ENCODE results near the gene DMAC2. TPM values are rescaled to one million over a fixed set of nuclear protein-coding genes. Genes with fewer than 3 reads are reported as not detected.
"Not testable (repeated sequence)": the region's sequence is repeated elsewhere in the genome, so short reads cannot be mapped to it uniquely, and the experiment has no call there.

DMAC2 gene
- total and polyA plus RNA-seq, 2 of the 13 experiments (the other 11 are each of a cell fraction or from before 2014, with no cell fraction given): 39.0 to 66.0 TPM

- TF ChIP-seq, protein P1, sequence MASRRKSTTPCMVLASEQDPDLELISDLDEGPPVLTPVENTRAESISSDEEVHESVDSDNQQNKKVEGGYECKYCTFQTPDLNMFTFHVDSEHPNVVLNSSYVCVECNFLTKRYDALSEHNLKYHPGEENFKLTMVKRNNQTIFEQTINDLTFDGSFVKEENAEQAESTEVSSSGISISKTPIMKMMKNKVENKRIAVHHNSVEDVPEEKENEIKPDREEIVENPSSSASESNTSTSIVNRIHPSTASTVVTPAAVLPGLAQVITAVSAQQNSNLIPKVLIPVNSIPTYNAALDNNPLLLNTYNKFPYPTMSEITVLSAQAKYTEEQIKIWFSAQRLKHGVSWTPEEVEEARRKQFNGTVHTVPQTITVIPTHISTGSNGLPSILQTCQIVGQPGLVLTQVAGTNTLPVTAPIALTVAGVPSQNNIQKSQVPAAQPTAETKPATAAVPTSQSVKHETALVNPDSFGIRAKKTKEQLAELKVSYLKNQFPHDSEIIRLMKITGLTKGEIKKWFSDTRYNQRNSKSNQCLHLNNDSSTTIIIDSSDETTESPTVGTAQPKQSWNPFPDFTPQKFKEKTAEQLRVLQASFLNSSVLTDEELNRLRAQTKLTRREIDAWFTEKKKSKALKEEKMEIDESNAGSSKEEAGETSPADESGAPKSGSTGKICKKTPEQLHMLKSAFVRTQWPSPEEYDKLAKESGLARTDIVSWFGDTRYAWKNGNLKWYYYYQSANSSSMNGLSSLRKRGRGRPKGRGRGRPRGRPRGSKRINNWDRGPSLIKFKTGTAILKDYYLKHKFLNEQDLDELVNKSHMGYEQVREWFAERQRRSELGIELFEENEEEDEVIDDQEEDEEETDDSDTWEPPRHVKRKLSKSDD (CRISPR knock-in tag; IDR thresholded peaks at IDR 0.05; ENCODE audit: low read depth): no peak
Measured at GRCh38 chr19:41409288-41409687, 30.4 kb downstream of the DMAC2 start (continued).

DNA sequence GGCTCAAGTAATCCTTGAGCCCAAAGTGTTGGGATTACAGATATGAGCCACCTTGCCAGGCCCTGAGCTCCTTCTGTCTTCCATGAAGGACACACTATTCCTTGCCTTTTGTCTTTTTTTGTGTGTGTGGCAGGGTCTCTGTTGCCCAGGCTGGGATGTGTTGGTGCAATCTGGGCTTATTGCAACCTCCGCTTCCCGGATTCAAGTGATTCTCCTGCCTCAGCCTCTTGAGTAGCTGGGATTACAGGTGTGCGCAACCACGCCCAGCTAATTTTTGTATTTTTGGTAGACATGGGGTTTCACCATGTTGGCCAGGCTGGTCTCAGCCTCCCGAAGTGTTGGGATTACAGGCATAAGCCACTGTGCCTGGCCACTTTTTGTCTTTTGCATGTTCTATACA lies 30.9 kb downstream of the DMAC2 start:
- H3K27ac ChIP-seq (ENCODE audit: extremely low read length, insufficient read depth, low read length): peak overlapping the region; percentile 74

DNA sequence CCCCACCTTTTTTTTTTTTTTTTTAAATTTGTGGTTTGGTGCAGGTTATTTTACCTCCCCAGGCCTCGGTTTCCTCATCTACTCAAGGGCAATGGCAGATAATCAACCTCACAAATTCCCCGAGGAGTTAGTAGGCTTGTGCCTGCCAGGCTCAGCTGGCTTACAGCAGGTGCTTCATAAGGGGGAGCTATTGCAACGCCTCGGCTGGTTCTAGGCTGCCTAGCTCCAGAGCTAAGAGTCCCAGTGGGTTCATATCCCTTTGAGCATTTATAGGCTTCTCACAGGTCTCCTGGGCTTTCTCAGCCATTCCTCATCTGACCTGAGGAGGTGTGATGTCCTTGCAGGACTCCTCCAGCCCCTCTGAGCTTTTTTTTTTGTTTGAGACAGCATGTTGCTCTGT lies 31.5 kb downstream of the DMAC2 start:
- DNase-seq (ENCODE audit: low spot score): no peak
- no peak overlapping the region for H3K4me3 ChIP-seq (replicated peaks in 1 of 3; ENCODE audit: insufficient read depth in 1 of 3, low read depth in 2 of 3, low read length in 3 of 3)
- H3K27ac ChIP-seq (ENCODE audit: extremely low read length, insufficient read depth, low read length): no peak overlapping the region
- peaks cover 2 to 3% of the 10 kb centered on the region in 2 experiments; a peak in 3 of 5 replicates for H3K36me3 ChIP-seq (replicated peaks in 1 of 2; ENCODE audit: control insufficient read depth in 1 of 2, insufficient read depth in 2 of 2, low read length in 2 of 2)
- no peak overlapping the region for H3K4me2 ChIP-seq (ENCODE audit: low read depth, low read length)
- no peaks in the 10 kb centered on the region for H3K27me3 ChIP-seq (ENCODE audit: control insufficient read depth in 1 of 2, insufficient read depth in 2 of 2, low read length in 2 of 2)
- no peak for FAIRE-seq
- in situ Hi-C loops (cut with HindIII; ENCODE audit: extremely low pct_ligation_motif_present, low pct_unique_long_range_greater_than_20kb): no loop called here
- H4K20me1 ChIP-seq (ENCODE audit: insufficient read depth, low read length): no peaks in the 10 kb centered on the region
- H3K79me2 ChIP-seq (ENCODE audit: insufficient read depth, low read length): no peaks in the 10 kb centered on the region
- no peak overlapping the region for H2AFZ ChIP-seq (ENCODE audit: low read length)
- 84% methylated on average over 4 of the region's 4 CpGs for WGBS (ENCODE audit: low lambda C conversion rate)
- peak; percentile 25; the same call in 2 of the 3 replicates for ATAC-seq
- intact Hi-C loops (cut with micrococcal nuclease; ENCODE audit: unreplicated experiment): no loop called here
- no TSS peak for BruUV-seq (replicated peaks)
- peaks cover 30% of the 10 kb centered on the region for H3K4me1 ChIP-seq (ENCODE audit: insufficient read depth, low read length)
- ChIA-PET POLR2A (interaction anchor here (0.7 to 2.8 kb wide), 5 partner anchors 10 to 44 kb away, joined by 4 to 13 read pairs (median 8); partner anchors contain the start of genes B3GNT8 and B9D2), CTCF (ENCODE audit: low intra/inter-chr PET ratio, low total read pairs) (no interaction called here)
- H3K9me3 ChIP-seq (ENCODE audit: low read length): no peaks in the 10 kb centered on the region
- no peak overlapping the region for H3K9ac ChIP-seq (ENCODE audit: insufficient read depth, low read depth, low read length)
- TF ChIP-seq STAG1 (CRISPR knock-in tag; IDR thresholded peaks at IDR 0.05) (peak; percentile 18; the same call in 1 of the 2 replicates), CTCF (CRISPR knock-in tag; IDR thresholded peaks at IDR 0.05) (peak; percentile 17; the same call in 1 of the 2 replicates), ERF (CRISPR knock-in tag; IDR thresholded peaks at IDR 0.05) (no peak), ZNF7 (CRISPR knock-in tag; IDR thresholded peaks at IDR 0.05) (no peak), THAP9 (CRISPR knock-in tag; IDR thresholded peaks at IDR 0.05; ENCODE audit: borderline replicate concordance) (no peak), SP2 (CRISPR knock-in tag; IDR thresholded peaks at IDR 0.05) (no peak)

More for the DNA sequence above, 30.9 kb downstream of the DMAC2 start:
- intact Hi-C loops (cut with micrococcal nuclease; ENCODE audit: unreplicated experiment); H3K27me3 ChIP-seq (ENCODE audit: control insufficient read depth in 1 of 2, insufficient read depth in 2 of 2, low read length in 2 of 2); H3K4me3 ChIP-seq (replicated peaks in 1 of 3; ENCODE audit: insufficient read depth in 1 of 3, low read depth in 2 of 3, low read length in 3 of 3); H3K79me2 ChIP-seq (ENCODE audit: insufficient read depth, low read length); FAIRE-seq; ATAC-seq; in situ Hi-C loops (cut with HindIII; ENCODE audit: extremely low pct_ligation_motif_present, low pct_unique_long_range_greater_than_20kb); H2AFZ ChIP-seq (ENCODE audit: low read length); H4K20me1 ChIP-seq (ENCODE audit: insufficient read depth, low read length); H3K9ac ChIP-seq (ENCODE audit: insufficient read depth, low read depth, low read length); H3K9me3 ChIP-seq (ENCODE audit: low read length); DNase-seq (ENCODE audit: low spot score); BruUV-seq (replicated peaks); H3K36me3 ChIP-seq (replicated peaks in 1 of 2; ENCODE audit: control insufficient read depth in 1 of 2, insufficient read depth in 2 of 2, low read length in 2 of 2); CTCF ChIA-PET (ENCODE audit: low intra/inter-chr PET ratio, low total read pairs): not testable (repeated sequence)
- 87% methylated on average over 5 of the region's 5 CpGs for WGBS (ENCODE audit: low lambda C conversion rate)
- Histone ChIP-seq H3K4me2 (ENCODE audit: low read depth, low read length) (peak overlapping the region; percentile 63), H3K4me1 (ENCODE audit: insufficient read depth, low read length) (peaks cover 30% of the 10 kb centered on the region)
- POLR2A ChIA-PET: interaction anchor here (0.8 to 2.8 kb wide), 9 partner anchors 10 to 45 kb away, joined by 3 to 15 read pairs (median 8); partner anchors contain the start of genes B3GNT8, B9D2 and DMAC2

All from HepG2 (cell line).